K562 (cell line): ENCODE results near the gene TAS2R41. TPM values are rescaled to one million over a fixed set of nuclear protein-coding genes. Genes with fewer than 3 reads are reported as not detected.

ENCODE experiments used
- ATAC-seq: fragments of 200-7000 bp; cut with Tn5 transposase; 3 replicates; pipeline ENCODE4 v1.9.1; 2020; ENCODE audit warnings: moderate library complexity
- BruUV-seq: library from RNA; stranded (reverse); fragments of 400-500 nt; replicated peaks from 2 replicates; lab custom pipeline; 2021; lab: Mats Ljungman, UMichigan
- CTCF ChIA-PET: fragments of 300-600 bp; formaldehyde crosslinking; extraction: SDS; loops from one replicate; lab custom pipeline; 2021; ENCODE audit warnings: low intra/inter-chr PET ratio; lab: Yijun Ruan, JAX
- POLR2A ChIA-PET: fragments of 300-600, 350-650 bp; sonication (Branson Sonifier 250); formaldehyde crosslinking; extraction: SDS; loops from one replicate; lab custom pipeline; 2021; ENCODE audit warnings: antibody characterized with exemption, inconsistent platforms; lab: Yijun Ruan, JAX
- DNase-seq, 4 experiments: peaks; one replicate each; pipeline versions ENCODE4 v3.0.0 to v3.0.0-alpha.2; 2011 to 2018; ENCODE audit warnings: low spot score in 3 of 4, mixed read lengths in 3 of 4; ENCODE audit errors: extremely low read depth in 1 of 4
- FAIRE-seq: peaks from 2 replicates; lab custom pipeline; 2011; peaks lifted over from hg19 to GRCh38; lab: Jason Lieb, UNC
- H2AFZ ChIP-seq: 2 replicates; pipeline ENCODE4 v1.6.0; 2011; ENCODE audit warnings: low read depth, low read length, control low read depth, inconsistent platforms
- H3K27ac ChIP-seq: fragments of 200-600 bp; 3 replicates; pipeline ENCODE4 v1.8.0; 2011; ENCODE audit warnings: low read depth, mild to moderate bottlenecking, control low read depth, inconsistent platforms, low read length, moderate library complexity, mixed read lengths; ENCODE audit errors: extremely low read depth
- H3K27me3 ChIP-seq, 2 experiments: fragments of 300-600 bp in 1 of 2; 2 replicates in 1 of 2; 3 replicates in 1 of 2; pipeline versions ENCODE4 v1.6.0 to v1.8.0; 2011; ENCODE audit warnings: inconsistent platforms in 2 of 2, low read length in 2 of 2, mild to moderate bottlenecking in 1 of 2, mixed read lengths in 1 of 2, moderate library complexity in 1 of 2; ENCODE audit not compliant: control insufficient read depth in 2 of 2, insufficient read depth in 2 of 2
- H3K36me3 ChIP-seq: fragments of 300-600 bp; 3 replicates; pipeline ENCODE4 v1.8.0; 2011; ENCODE audit warnings: mild to moderate bottlenecking, low read length, inconsistent platforms; ENCODE audit not compliant: control insufficient read depth, insufficient read depth
- H3K4me1 ChIP-seq, 2 experiments: fragments of 200-600 bp in 1 of 2; replicated peaks in 1 of 2; 2 replicates in 1 of 2; 3 replicates in 1 of 2; pipeline versions ENCODE4 v1.5.1 to v1.8.0; 2011; ENCODE audit warnings: inconsistent platforms in 2 of 2, low read length in 2 of 2, mild to moderate bottlenecking in 1 of 2, mixed read lengths in 1 of 2, moderate library complexity in 1 of 2; ENCODE audit not compliant: control insufficient read depth in 2 of 2, insufficient read depth in 2 of 2
- H3K4me2 ChIP-seq: 2 replicates; pipeline ENCODE4 v1.6.1; 2011; ENCODE audit warnings: low read length, control low read depth, inconsistent platforms, mixed read lengths; ENCODE audit not compliant: insufficient read depth
- H3K4me3 ChIP-seq: fragments of 200-600 bp; sonication (generic), shearing (Covaris generic); 2 replicates; pipeline ENCODE4 v1.5.1; 2016; ENCODE audit warnings: control low read depth, inconsistent platforms
- H3K79me2 ChIP-seq: fragments of 200-600 bp; 3 replicates; pipeline ENCODE4 v1.8.0; 2011; ENCODE audit warnings: low read length, inconsistent platforms; ENCODE audit not compliant: control insufficient read depth, insufficient read depth
- H3K9ac ChIP-seq, 2 experiments: 2 replicates each; pipeline versions ENCODE4 v1.6.0 to v1.6.1; 2011; ENCODE audit warnings: low read depth in 2 of 2, low read length in 2 of 2, control low read depth in 1 of 2, inconsistent platforms in 1 of 2, mild to moderate bottlenecking in 1 of 2, mixed read lengths in 1 of 2; ENCODE audit not compliant: insufficient read depth in 1 of 2
- H3K9me1 ChIP-seq: one replicate; pipeline ENCODE4 v1.6.0; 2011; ENCODE audit warnings: inconsistent platforms, mild to moderate bottlenecking, low read length, moderate library complexity; ENCODE audit not compliant: control insufficient read depth, insufficient read depth
- H3K9me3 ChIP-seq: replicated peaks from 2 replicates; pipeline ENCODE4 v1.5.1; 2011; ENCODE audit warnings: low read depth, low read length, inconsistent platforms; ENCODE audit not compliant: control insufficient read depth, insufficient read depth
- H4K20me1 ChIP-seq: replicated peaks from 2 replicates; pipeline ENCODE4 v1.6.1; 2011; ENCODE audit warnings: low read length, inconsistent platforms, mixed read lengths; ENCODE audit not compliant: control insufficient read depth, insufficient read depth
- HCFC1 ChIP-seq: IDR thresholded peaks from 2 replicates; pipeline ENCODE4 v1.6.1; 2012; ENCODE audit warnings: low read depth, low read length, improper control_type of control experiment
- HDAC2 ChIP-seq: fragments of 450-650 bp; IDR thresholded peaks from 2 replicates; pipeline ENCODE4 v1.6.1; 2016; ENCODE audit warnings: mild to moderate bottlenecking
- NFE2L1 ChIP-seq: fragments of 450-650 bp; IDR thresholded peaks from 2 replicates; pipeline ENCODE4 v1.6.1; 2016; ENCODE audit warnings: missing genetic modification characterization, low read depth, mild to moderate bottlenecking, missing compliant biosample characterization, moderate library complexity, borderline replicate concordance
- PTBP1 ChIP-seq: fragments of 200-400 bp; formaldehyde crosslinking; IDR thresholded peaks from 2 replicates; pipeline ENCODE4 v1.6.1; 2017; ENCODE audit warnings: low read depth, low read length
- SIRT6 ChIP-seq: IDR thresholded peaks from one replicate; pipeline ENCODE4 v1.6.1; 2012; ENCODE audit warnings: low read depth, mild to moderate bottlenecking, control low read depth, inconsistent platforms, low read length, moderate library complexity
- SMAD1 ChIP-seq: fragments of 150-350 bp; IDR thresholded peaks from 2 replicates; pipeline ENCODE4 v1.6.1; 2014; ENCODE audit warnings: low read length, low read depth; ENCODE audit not compliant: partially characterized antibody
- SMAD3 ChIP-seq: fragments of 450-650 bp; formaldehyde crosslinking; conservative IDR thresholded peaks from 2 replicates; pipeline ENCODE4 v1.4.0; 2020; ENCODE audit warnings: mild to moderate bottlenecking
- ZNF324 ChIP-seq: fragments of 250-450 bp; sonication (Bioruptor Pico); IDR thresholded peaks from 2 replicates; pipeline ENCODE4 v1.4.0; 2020; ENCODE audit warnings: mild to moderate bottlenecking
- ZNF778 ChIP-seq: fragments of 450-650 bp; formaldehyde crosslinking; IDR thresholded peaks from 2 replicates; pipeline ENCODE4 v1.4.0; 2020; ENCODE audit warnings: mild to moderate bottlenecking, moderate library complexity
- WGBS: fragments of 100-300 bp; shearing (Covaris generic); methylation state at CpG from one replicate; pipeline ENCODE4 v1.1.6; 2016; ENCODE audit warnings: low coverage, mixed read lengths; ENCODE audit not compliant: insufficient coverage; ENCODE audit errors: missing lambda C conversion rate; 5-methylcytosine and 5-hydroxymethylcytosine counted together
- in situ Hi-C: fragments of 300-500 bp; cut with MboI; formaldehyde crosslinking; loops from 4 replicates; pipeline ENCODE4 v1.15.0; 2018; ENCODE audit warnings: inconsistent platforms, mixed read lengths
- intact Hi-C: fragments of 100-400 bp; cut with micrococcal nuclease; formaldehyde crosslinking; loops from 2 replicates; pipeline ENCODE4 v1.14.2; 2022
- polyA plus RNA-seq, 8 experiments: library from polyadenylated mRNA; depleted of rRNA in 4 of 8; stranded (reverse) in 5 of 8; unstranded in 3 of 8; fragments of >200 nt; fragmentation: Nextera tagmentation in 2 of 8; fragmentation: Illumina TruSeq in 1 of 8; extraction: Ambion mirVana in 2 of 8; extraction: Trizol in 1 of 8; gene quantifications; 2 replicates each; pipeline versions ENCODE4 v1.2.1 to v1.2.3, GENCODE V29; 2011 to 2014; ENCODE audit warnings: inconsistent platforms in 1 of 8, missing spikeins in 1 of 8
- total RNA-seq, 7 experiments: library from RNA; depleted of rRNA in 6 of 7; stranded (reverse); fragments of >200 nt in 6 of 7; fragmentation: Illumina TruSeq in 2 of 7; extraction: Trizol in 2 of 7; gene quantifications; 2 replicates each; pipeline versions ENCODE4 v1.2.1 to v1.2.3, GENCODE V29; 2011 to 2021; ENCODE audit warnings: low replicate concordance in 1 of 7

Gene TAS2R41
- total and polyA plus RNA-seq, 9 of the 15 experiments (the other 6 are each of a cell fraction or from before 2014, with no cell fraction given), result not detected

DNA sequence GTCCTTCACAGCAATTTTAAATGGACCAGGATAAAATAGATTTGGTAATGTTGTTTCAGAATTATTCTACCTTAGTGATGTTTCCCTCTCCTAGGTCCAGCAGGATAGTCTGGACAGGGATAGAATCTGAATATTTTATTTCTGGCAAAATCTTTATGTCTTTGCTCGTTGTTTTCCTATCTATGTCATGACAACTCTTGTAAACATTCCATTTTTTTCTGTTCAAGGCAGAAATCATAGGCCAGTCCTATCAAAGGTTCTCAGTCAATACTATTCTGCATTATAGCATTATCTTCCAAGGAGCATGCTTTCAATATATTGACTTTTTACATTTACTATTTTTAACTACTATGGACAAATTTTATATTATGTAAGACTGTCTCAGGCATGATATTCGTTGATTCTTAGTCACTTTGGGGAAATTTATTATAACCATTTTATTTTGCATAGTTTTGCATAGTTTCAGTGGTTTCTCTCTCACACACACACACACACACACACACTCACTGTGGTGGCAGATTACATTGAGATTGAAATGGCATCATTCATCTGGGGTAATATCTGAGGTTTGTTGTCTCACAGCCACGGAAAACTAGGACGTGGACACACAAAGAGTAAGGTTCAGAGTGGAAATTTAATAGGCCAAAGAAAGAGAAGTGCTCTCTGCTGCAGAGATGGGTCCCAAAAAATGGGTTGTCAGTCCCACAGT is 17.2 kb upstream of the TAS2R41 start:
- DNase-seq, result no peak
- H2AFZ ChIP-seq, result no peak overlapping the region
- H3K9ac ChIP-seq, result no peak overlapping the region
- CTCF ChIA-PET, result no interaction called here
- H3K27me3 ChIP-seq, result peaks cover 4 to 10% of the 10 kb centered on the region in 2 experiments; a peak in 3 of 5 replicates
- no TSS peak for BruUV-seq
- peaks cover 6% of the 10 kb centered on the region; the same call in 1 of the 2 replicates for H3K9me3 ChIP-seq
- in situ Hi-C loops (no loop called here), intact Hi-C loops (no loop called here)
- H3K36me3 ChIP-seq, result no peaks in the 10 kb centered on the region
- H3K27ac ChIP-seq, result no peak overlapping the region
- H3K4me1 ChIP-seq, result no peaks in the 10 kb centered on the region
- no peak overlapping the region for H3K4me2 ChIP-seq
- H3K4me3 ChIP-seq, result no peak overlapping the region
- H4K20me1 ChIP-seq, result no peaks in the 10 kb centered on the region
- no peaks in the 10 kb centered on the region for H3K79me2 ChIP-seq
- WGBS, result 5% methylated on average over 4 of the region's 4 CpGs
- POLR2A ChIA-PET, result no interaction called here
- H3K9me1 ChIP-seq, result no peaks in the 10 kb centered on the region
- no peak for FAIRE-seq
- ATAC-seq, result no peak
- no peak for TF ChIP-seq HCFC1
- no peak for TF ChIP-seq NFE2L1 (tag)
- no peak for TF ChIP-seq SIRT6
- no peak for TF ChIP-seq ZNF778 (CRISPR knock-in tag)
- TF ChIP-seq SMAD1, result no peak
- no peak for TF ChIP-seq SMAD3 (CRISPR knock-in tag)
- TF ChIP-seq HDAC2, result no peak
- TF ChIP-seq ZNF324 (CRISPR knock-in tag), result no peak
- TF ChIP-seq PTBP1, result no peak
